ENCODE measurements around the gene ATP13A5.

ATP13A5 gene, protein sequence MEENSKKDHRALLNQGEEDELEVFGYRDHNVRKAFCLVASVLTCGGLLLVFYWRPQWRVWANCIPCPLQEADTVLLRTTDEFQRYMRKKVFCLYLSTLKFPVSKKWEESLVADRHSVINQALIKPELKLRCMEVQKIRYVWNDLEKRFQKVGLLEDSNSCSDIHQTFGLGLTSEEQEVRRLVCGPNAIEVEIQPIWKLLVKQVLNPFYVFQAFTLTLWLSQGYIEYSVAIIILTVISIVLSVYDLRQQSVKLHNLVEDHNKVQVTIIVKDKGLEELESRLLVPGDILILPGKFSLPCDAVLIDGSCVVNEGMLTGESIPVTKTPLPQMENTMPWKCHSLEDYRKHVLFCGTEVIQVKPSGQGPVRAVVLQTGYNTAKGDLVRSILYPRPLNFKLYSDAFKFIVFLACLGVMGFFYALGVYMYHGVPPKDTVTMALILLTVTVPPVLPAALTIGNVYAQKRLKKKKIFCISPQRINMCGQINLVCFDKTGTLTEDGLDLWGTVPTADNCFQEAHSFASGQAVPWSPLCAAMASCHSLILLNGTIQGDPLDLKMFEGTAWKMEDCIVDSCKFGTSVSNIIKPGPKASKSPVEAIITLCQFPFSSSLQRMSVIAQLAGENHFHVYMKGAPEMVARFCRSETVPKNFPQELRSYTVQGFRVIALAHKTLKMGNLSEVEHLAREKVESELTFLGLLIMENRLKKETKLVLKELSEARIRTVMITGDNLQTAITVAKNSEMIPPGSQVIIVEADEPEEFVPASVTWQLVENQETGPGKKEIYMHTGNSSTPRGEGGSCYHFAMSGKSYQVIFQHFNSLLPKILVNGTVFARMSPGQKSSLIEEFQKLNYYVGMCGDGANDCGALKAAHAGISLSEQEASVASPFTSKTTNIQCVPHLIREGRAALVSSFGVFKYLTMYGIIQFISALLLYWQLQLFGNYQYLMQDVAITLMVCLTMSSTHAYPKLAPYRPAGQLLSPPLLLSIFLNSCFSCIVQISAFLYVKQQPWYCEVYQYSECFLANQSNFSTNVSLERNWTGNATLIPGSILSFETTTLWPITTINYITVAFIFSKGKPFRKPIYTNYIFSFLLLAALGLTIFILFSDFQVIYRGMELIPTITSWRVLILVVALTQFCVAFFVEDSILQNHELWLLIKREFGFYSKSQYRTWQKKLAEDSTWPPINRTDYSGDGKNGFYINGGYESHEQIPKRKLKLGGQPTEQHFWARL

DNA sequence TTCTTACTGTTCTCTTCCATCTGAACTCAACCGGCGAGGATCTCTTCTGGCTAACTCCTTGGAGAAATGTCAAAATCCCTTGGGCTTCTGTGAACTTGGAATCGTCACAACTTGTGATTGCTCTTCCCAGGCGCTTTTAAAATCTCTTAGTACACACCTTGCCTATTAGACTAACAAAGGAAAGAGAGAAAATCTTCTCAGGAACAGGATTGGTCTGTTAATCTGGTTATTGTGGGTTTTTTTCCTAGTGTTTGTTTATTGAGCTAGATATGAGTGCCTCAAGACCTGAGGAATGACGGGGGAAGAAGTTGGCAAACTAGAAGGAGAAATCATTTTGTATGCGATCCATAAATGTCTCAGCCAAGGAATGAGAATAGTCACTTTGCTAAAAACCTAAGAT is at the start of gene ATP13A5:
ATP13A5 (minus strand) TSS at position 48 of the 400 bp plus-strand sequence; CDS start at position 20, 28 bp downstream.
- Histone ChIP-seq H3K4me1 (ENCODE audit: control insufficient read depth in 1 of 2, insufficient read depth in 2 of 2, low read length in 2 of 2) (no peaks in the 10 kb centered on the region), H3K9me3 (ENCODE audit: control insufficient read depth in 1 of 2, low read length in 2 of 2) (no peaks in the 10 kb centered on the region)

DNA sequence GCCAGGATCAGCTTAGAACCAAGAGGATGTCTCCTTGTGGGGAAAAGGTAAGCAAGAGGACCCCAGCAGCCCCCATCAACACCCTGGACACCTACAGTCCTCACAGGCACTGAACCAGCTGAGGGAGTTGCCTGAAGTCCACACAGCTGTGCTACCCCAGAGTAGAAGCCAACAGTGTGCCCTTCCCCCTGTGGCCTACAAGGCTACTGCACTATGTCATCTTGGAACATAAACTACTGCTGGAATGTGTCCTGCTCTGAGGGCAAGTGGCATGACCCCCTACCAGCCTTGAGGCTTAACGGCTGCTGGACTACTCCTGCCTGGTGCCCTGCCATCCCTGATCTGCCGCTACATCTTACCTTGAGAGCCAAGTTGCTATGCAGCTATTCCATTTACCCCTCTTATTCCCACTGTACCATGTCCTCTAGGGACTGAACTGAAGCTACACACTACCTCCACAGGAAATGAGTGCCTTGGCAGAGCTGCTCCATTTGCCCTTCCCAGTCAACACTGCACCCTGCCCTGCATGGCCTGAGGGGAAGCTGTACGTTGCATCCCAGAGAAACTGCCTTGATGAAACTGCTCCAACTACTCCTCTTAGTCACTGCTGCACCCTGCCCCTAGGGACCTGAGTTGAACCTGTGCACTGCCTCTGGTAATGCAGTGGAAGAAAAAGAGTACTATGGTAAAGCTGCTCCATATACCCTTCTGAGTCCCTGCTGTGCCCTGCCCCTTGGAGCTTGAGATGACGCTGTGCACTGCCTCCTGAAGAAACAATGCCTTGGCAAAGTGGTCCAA is 40.2 kb upstream of the ATP13A5 start:
- no peak overlapping the region for H3K27ac ChIP-seq (ENCODE audit: low read depth, low read length)

More for the DNA sequence above, at the start of gene ATP13A5:
- Histone ChIP-seq H3K27me3 (ENCODE audit: control insufficient read depth in 1 of 2, insufficient read depth in 2 of 2, low read length in 2 of 2) (peaks cover 0 to 3% of the 10 kb centered on the region in 2 donors), H3K27ac (ENCODE audit: low read depth, low read length) (no peak within 1 kb of the TSS), H3K36me3 (ENCODE audit: control insufficient read depth in 1 of 2, insufficient read depth in 2 of 2, low read length in 2 of 2) (no peaks in the 10 kb centered on the region), H3K4me3 (ENCODE audit: low read depth in 1 of 2, low read length in 2 of 2) (no peak within 1 kb of the TSS), H3K9ac (ENCODE audit: low read depth in 1 of 2, low read length in 2 of 2) (no peak within 1 kb of the TSS)

DNA sequence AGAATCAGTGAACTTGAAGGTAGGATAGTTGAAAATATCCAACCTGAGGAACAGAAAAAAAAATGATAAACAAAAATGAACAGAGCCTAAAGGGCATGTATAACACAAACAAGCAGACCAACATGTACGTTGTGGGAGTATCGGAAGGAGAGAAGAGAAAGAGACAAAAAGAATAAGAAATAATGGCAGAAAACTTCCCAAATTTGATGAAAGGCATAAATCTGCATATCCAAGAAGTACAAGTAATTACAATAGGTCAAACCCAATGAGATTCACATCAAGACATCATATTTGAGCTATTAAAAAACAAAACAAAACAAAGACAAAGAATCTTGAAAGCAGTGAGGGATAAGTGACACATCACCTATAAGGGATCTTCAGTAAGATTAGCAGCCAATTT is 38.1 kb upstream of the ATP13A5 start:
- H3K4me1 ChIP-seq (ENCODE audit: control insufficient read depth in 1 of 2, insufficient read depth in 2 of 2, low read length in 2 of 2) = no peaks in the 10 kb centered on the region
- no peak overlapping the region for H3K27ac ChIP-seq (ENCODE audit: low read depth, low read length)
- H3K4me3 ChIP-seq (ENCODE audit: low read depth in 1 of 2, low read length in 2 of 2) = no peak overlapping the region
- H3K36me3 ChIP-seq (ENCODE audit: control insufficient read depth in 1 of 2, insufficient read depth in 2 of 2, low read length in 2 of 2) = no peaks in the 10 kb centered on the region
- no peak overlapping the region for H3K9ac ChIP-seq (ENCODE audit: low read depth in 1 of 2, low read length in 2 of 2)
- H3K27me3 ChIP-seq (ENCODE audit: control insufficient read depth in 1 of 2, insufficient read depth in 2 of 2, low read length in 2 of 2) = no peaks in the 10 kb centered on the region
- H3K9me3 ChIP-seq (ENCODE audit: control insufficient read depth in 1 of 2, low read length in 2 of 2) = peaks cover 4 to 5% of the 10 kb centered on the region in 2 donors

More for the DNA sequence above, 40.2 kb upstream of the ATP13A5 start:
- Histone ChIP-seq H3K27me3 (ENCODE audit: control insufficient read depth in 1 of 2, insufficient read depth in 2 of 2, low read length in 2 of 2) (no peaks in the 10 kb centered on the region), H3K36me3 (ENCODE audit: control insufficient read depth in 1 of 2, insufficient read depth in 2 of 2, low read length in 2 of 2) (no peaks in the 10 kb centered on the region), H3K9ac (ENCODE audit: low read depth in 1 of 2, low read length in 2 of 2) (no peak overlapping the region), H3K9me3 (ENCODE audit: control insufficient read depth in 1 of 2, low read length in 2 of 2) (peaks cover 4 to 5% of the 10 kb centered on the region in 2 donors), H3K4me3 (ENCODE audit: low read depth in 1 of 2, low read length in 2 of 2) (no peak overlapping the region), H3K4me1 (ENCODE audit: control insufficient read depth in 1 of 2, insufficient read depth in 2 of 2, low read length in 2 of 2) (no peaks in the 10 kb centered on the region)

DNA sequence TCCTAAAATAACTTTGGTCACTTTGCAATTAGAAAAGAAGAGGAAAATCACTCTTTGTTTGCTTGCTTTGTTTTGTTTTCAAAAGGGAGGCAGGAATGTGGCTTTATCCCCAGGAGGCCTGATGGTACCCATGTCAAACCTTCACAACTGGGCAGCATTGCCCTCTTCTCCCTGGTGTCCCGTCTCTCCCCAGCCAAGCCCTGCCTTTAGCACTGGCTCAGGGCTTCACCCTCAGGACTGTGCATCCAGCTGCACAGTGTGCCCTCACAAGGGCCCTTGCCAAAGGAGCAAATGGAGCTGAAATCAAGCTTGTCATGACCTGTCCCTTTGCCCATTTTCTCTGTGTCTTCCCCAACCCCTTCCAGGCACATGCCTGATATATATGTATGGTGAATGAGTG is 29.1 kb upstream of the ATP13A5 start:
- Histone ChIP-seq H3K27ac (ENCODE audit: low read depth, low read length) (no peak overlapping the region), H3K4me3 (ENCODE audit: low read depth in 1 of 2, low read length in 2 of 2) (no peak overlapping the region), H3K9me3 (ENCODE audit: control insufficient read depth in 1 of 2, low read length in 2 of 2) (no peaks in the 10 kb centered on the region), H3K9ac (ENCODE audit: low read depth in 1 of 2, low read length in 2 of 2) (no peak overlapping the region), H3K36me3 (ENCODE audit: control insufficient read depth in 1 of 2, insufficient read depth in 2 of 2, low read length in 2 of 2) (no peaks in the 10 kb centered on the region), H3K4me1 (ENCODE audit: control insufficient read depth in 1 of 2, insufficient read depth in 2 of 2, low read length in 2 of 2) (no peaks in the 10 kb centered on the region), H3K27me3 (ENCODE audit: control insufficient read depth in 1 of 2, insufficient read depth in 2 of 2, low read length in 2 of 2) (no peaks in the 10 kb centered on the region)

DNA sequence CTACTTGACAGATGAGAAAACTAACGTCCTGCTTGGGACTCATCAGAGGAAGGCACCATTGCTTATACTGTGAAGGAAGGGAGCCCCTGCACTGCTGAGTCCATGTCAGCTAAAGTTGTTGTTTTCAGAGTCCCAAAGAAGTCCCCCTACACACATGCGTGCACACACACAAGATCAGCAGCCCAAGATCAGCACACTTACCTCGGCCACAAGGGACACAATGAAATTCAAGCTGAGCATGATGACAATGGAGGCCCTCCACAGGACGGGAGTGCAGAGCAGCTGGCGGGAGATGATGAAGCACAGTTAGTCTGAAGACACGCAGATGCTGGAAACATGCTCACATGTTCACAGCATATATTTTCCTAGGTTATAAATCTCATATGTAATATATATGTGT is 28.6 kb upstream of the ATP13A5 start:
- H3K4me1 ChIP-seq (ENCODE audit: control insufficient read depth in 1 of 2, insufficient read depth in 2 of 2, low read length in 2 of 2) = no peaks in the 10 kb centered on the region
- no peaks in the 10 kb centered on the region for H3K36me3 ChIP-seq (ENCODE audit: control insufficient read depth in 1 of 2, insufficient read depth in 2 of 2, low read length in 2 of 2)
- no peaks in the 10 kb centered on the region for H3K9me3 ChIP-seq (ENCODE audit: control insufficient read depth in 1 of 2, low read length in 2 of 2)
- H3K9ac ChIP-seq (ENCODE audit: low read depth in 1 of 2, low read length in 2 of 2) = no peak overlapping the region
- H3K27me3 ChIP-seq (ENCODE audit: control insufficient read depth in 1 of 2, insufficient read depth in 2 of 2, low read length in 2 of 2) = no peaks in the 10 kb centered on the region
- H3K4me3 ChIP-seq (ENCODE audit: low read depth in 1 of 2, low read length in 2 of 2) = no peak overlapping the region
- no peak overlapping the region for H3K27ac ChIP-seq (ENCODE audit: low read depth, low read length)

DNA sequence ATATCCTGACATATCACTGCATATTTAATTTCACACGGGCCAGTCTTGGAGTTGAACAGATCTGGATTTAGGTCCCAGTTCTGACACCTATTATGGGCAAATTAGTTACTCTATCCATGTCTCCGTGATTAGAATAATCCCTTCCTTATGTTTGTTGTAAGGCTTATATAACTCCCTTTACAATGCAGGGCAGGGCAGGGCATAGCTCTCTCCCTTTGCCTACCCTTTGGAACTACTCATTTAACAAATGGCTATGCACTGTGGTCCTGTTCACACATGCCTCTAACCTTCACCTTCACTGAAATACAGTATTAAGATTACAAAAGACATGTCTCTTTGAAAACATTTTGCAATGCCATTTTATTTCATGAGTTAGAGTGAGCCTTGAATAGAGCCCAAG is 24.8 kb upstream of the ATP13A5 start:
- no peaks in the 10 kb centered on the region for H3K36me3 ChIP-seq (ENCODE audit: control insufficient read depth in 1 of 2, insufficient read depth in 2 of 2, low read length in 2 of 2)
- no peak overlapping the region for H3K9ac ChIP-seq (ENCODE audit: low read depth in 1 of 2, low read length in 2 of 2)
- no peak overlapping the region for H3K27ac ChIP-seq (ENCODE audit: low read depth, low read length)
- no peak overlapping the region for H3K4me3 ChIP-seq (ENCODE audit: low read depth in 1 of 2, low read length in 2 of 2)
- no peaks in the 10 kb centered on the region for H3K27me3 ChIP-seq (ENCODE audit: control insufficient read depth in 1 of 2, insufficient read depth in 2 of 2, low read length in 2 of 2)
- no peaks in the 10 kb centered on the region for H3K9me3 ChIP-seq (ENCODE audit: control insufficient read depth in 1 of 2, low read length in 2 of 2)
- H3K4me1 ChIP-seq (ENCODE audit: control insufficient read depth in 1 of 2, insufficient read depth in 2 of 2, low read length in 2 of 2) = no peaks in the 10 kb centered on the region

DNA sequence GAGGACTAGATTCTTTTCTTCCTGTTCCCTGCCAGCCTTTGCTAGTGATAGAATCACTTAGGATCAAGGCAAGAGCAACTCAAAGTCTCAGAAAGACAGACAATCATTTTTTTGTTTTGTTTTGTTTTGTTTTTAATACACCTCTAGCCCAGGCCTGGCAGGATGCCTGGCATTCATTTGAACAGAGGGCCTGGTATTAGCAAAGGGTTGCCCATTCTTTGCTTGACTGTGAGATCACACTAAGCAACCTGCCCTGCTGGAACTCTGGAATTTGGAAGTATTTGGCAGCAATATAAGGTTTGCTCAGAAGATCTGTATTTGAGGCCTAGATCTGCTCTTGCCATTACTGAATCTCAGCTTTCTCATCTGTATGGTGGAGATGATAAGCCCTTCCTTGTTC is 21.8 kb upstream of the ATP13A5 start:
- Histone ChIP-seq H3K4me3 (ENCODE audit: low read depth in 1 of 2, low read length in 2 of 2) (no peak overlapping the region), H3K4me1 (ENCODE audit: control insufficient read depth in 1 of 2, insufficient read depth in 2 of 2, low read length in 2 of 2) (no peaks in the 10 kb centered on the region), H3K9me3 (ENCODE audit: control insufficient read depth in 1 of 2, low read length in 2 of 2) (no peaks in the 10 kb centered on the region), H3K9ac (ENCODE audit: low read depth in 1 of 2, low read length in 2 of 2) (no peak overlapping the region), H3K27me3 (ENCODE audit: control insufficient read depth in 1 of 2, insufficient read depth in 2 of 2, low read length in 2 of 2) (no peaks in the 10 kb centered on the region), H3K27ac (ENCODE audit: low read depth, low read length) (no peak overlapping the region), H3K36me3 (ENCODE audit: control insufficient read depth in 1 of 2, insufficient read depth in 2 of 2, low read length in 2 of 2) (no peaks in the 10 kb centered on the region)

DNA sequence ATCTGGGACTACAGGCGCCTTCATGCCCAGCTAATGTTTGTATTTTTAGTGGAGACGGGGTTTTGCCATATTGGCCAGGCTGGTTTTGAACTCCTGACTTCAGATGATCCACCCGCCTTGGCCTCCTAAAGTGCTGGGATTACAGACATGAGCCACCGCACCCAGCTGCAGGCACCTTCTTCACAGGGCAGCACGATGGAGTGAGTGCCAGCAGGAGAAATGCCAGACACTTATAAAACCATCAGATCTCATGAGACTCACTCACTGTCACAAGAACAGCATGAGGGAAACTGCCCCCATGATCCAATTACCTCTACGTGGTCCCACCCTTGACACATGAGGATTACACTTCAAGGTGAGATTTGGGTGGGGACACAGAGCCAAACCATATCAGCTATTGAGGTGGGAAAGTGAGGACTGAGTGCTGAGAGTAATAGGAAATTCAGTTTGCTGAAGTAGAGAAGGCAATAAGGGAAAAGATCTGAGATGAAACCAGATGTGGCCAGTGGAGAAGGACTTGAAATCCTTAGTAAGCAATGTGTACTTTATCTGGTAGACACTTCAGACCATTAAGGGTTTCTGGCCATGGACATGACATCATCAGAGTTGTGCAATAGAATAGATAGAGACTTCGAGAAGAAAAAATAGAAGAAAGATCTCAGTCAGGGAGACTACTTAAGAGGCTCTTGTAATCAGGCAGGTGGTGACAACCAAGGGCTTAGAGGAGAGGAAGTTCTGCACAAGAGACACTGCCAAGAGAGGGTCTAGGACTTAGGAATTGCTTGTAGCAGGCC is 18.1 kb upstream of the ATP13A5 start:
- Histone ChIP-seq H3K9ac (ENCODE audit: low read depth in 1 of 2, low read length in 2 of 2) (no peak overlapping the region), H3K27me3 (ENCODE audit: control insufficient read depth in 1 of 2, insufficient read depth in 2 of 2, low read length in 2 of 2) (no peaks in the 10 kb centered on the region), H3K9me3 (ENCODE audit: control insufficient read depth in 1 of 2, low read length in 2 of 2) (no peaks in the 10 kb centered on the region), H3K27ac (ENCODE audit: low read depth, low read length) (no peak overlapping the region), H3K4me3 (ENCODE audit: low read depth in 1 of 2, low read length in 2 of 2) (no peak overlapping the region), H3K4me1 (ENCODE audit: control insufficient read depth in 1 of 2, insufficient read depth in 2 of 2, low read length in 2 of 2) (no peaks in the 10 kb centered on the region), H3K36me3 (ENCODE audit: control insufficient read depth in 1 of 2, insufficient read depth in 2 of 2, low read length in 2 of 2) (no peaks in the 10 kb centered on the region)

DNA sequence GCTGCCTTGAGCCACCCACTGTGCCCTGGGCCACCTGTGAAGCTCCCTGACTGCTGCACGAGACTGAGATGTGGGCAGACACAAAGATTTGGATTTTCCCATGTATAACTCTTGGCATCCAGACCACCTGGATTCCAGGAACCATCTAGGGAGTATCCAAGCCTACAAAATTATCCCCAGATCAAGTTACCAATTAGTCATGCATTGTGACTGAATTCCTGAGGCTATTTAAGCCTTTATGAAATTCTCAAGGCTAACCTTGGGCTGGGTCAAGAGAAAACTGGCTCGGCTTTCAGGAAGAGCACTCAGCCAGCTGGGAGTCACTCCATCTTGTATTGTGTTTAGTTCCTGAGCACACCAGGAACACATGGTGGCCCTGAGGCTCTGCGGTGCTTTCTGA is 13.3 kb upstream of the ATP13A5 start:
- Histone ChIP-seq H3K9ac (ENCODE audit: low read depth in 1 of 2, low read length in 2 of 2) (no peak overlapping the region), H3K27ac (ENCODE audit: low read depth, low read length) (no peak overlapping the region), H3K9me3 (ENCODE audit: control insufficient read depth in 1 of 2, low read length in 2 of 2) (no peaks in the 10 kb centered on the region), H3K4me1 (ENCODE audit: control insufficient read depth in 1 of 2, insufficient read depth in 2 of 2, low read length in 2 of 2) (no peaks in the 10 kb centered on the region), H3K36me3 (ENCODE audit: control insufficient read depth in 1 of 2, insufficient read depth in 2 of 2, low read length in 2 of 2) (no peaks in the 10 kb centered on the region), H3K27me3 (ENCODE audit: control insufficient read depth in 1 of 2, insufficient read depth in 2 of 2, low read length in 2 of 2) (no peaks in the 10 kb centered on the region), H3K4me3 (ENCODE audit: low read depth in 1 of 2, low read length in 2 of 2) (no peak overlapping the region)
